GM21786 (cell line): ENCODE measurements around the gene IGF1R.

Source experiments
- ATAC-seq: cut with Tn5 transposase; IDR thresholded peaks from one replicate; pipeline ENCODE4 v1.9.1; 2021; ENCODE audit not compliant: unreplicated experiment

Gene IGF1R

GRCh38 chr15:98854496-98854895, 206.2 kb downstream of the IGF1R start:
- no peak for ATAC-seq

- ATAC-seq = no peak
Observed at GRCh38 chr15:98855067-98855814, 206.9 kb downstream of the IGF1R start.

- ATAC-seq = no peak
Observed at GRCh38 chr15:98855815-98856531, 207.6 kb downstream of the IGF1R start.

GRCh38 chr15:98856532-98856907, 208.2 kb downstream of the IGF1R start:
- no peak for ATAC-seq

GRCh38 chr15:98858610-98859023, 210.3 kb downstream of the IGF1R start:
- no peak for ATAC-seq

- ATAC-seq = no peak
Observed at GRCh38 chr15:98859149-98859548, 210.8 kb downstream of the IGF1R start.

- no peak for ATAC-seq
Observed at GRCh38 chr15:98860281-98861041, 212.1 kb downstream of the IGF1R start.

GRCh38 chr15:98861188-98861587, 212.8 kb downstream of the IGF1R start:
- no peak for ATAC-seq

- no peak for ATAC-seq
Observed at GRCh38 chr15:98863983-98864382, 215.6 kb downstream of the IGF1R start.

GRCh38 chr15:98865397-98866339, 217.3 kb downstream of the IGF1R start:
- ATAC-seq = peak; percentile 83

GRCh38 chr15:98866511-98866910, 218.2 kb downstream of the IGF1R start:
- no peak for ATAC-seq

GRCh38 chr15:98868564-98868963, 220.2 kb downstream of the IGF1R start:
- ATAC-seq = no peak

- no peak for ATAC-seq
Observed at GRCh38 chr15:98870788-98871187, 222.4 kb downstream of the IGF1R start.

GRCh38 chr15:98872774-98873173, 224.4 kb downstream of the IGF1R start:
- ATAC-seq = no peak

- peak; percentile 78 for ATAC-seq
Observed at GRCh38 chr15:98873441-98874218, 225.3 kb downstream of the IGF1R start.

GRCh38 chr15:98874370-98874769, 226.0 kb downstream of the IGF1R start:
- no peak for ATAC-seq

GRCh38 chr15:98874773-98875172, 226.4 kb downstream of the IGF1R start:
- ATAC-seq = no peak

- no peak for ATAC-seq
Observed at GRCh38 chr15:98875309-98875708, 227.0 kb downstream of the IGF1R start.

GRCh38 chr15:98876451-98877369, 228.4 kb downstream of the IGF1R start:
- no peak for ATAC-seq
